Right atrium auricular region (tissue), 2 donors: ENCODE measurements around the gene ZNF827. TPM values are rescaled to one million over a fixed set of nuclear protein-coding genes. Genes with fewer than 3 reads are reported as not detected.

Experiments used
- DNase-seq: peaks from one replicate; pipeline ENCODE4 v3.0.0-alpha.2; 2019; ENCODE audit warnings: low spot score
- H3K27ac ChIP-seq, 2 donors: fragments of 200-600 bp; sonication (generic); 1 replicate in 1 of 2; 2 replicates in 1 of 2; pipeline ENCODE4 v1.5.1; 2016 to 2019
- H3K27me3 ChIP-seq, 2 donors: fragments of 200-600 bp; sonication (generic); one replicate each; pipeline versions ENCODE4 v1.5.1 to v1.6.0; 2017 to 2019
- H3K36me3 ChIP-seq: fragments of 200-600 bp; sonication (generic); one replicate; pipeline ENCODE4 v1.5.1; 2016
- H3K4me1 ChIP-seq, 2 donors: fragments of 200-600 bp; sonication (generic); one replicate each; pipeline versions ENCODE4 v1.5.1 to v1.6.0; 2017 to 2019
- H3K4me3 ChIP-seq, 2 donors: fragments of 200-600 bp; sonication (generic); 1 replicate in 1 of 2; 2 replicates in 1 of 2; pipeline ENCODE4 v1.5.1; 2017 to 2019; ENCODE audit warnings: mild to moderate bottlenecking in 1 of 2, moderate library complexity in 1 of 2
- H3K9me3 ChIP-seq, 2 donors: fragments of 200-600 bp; sonication (generic); one replicate each; pipeline ENCODE4 v1.5.1; 2019
- CTCF ChIP-seq, 2 donors: fragments of 200-600 bp; sonication (generic); IDR thresholded peaks; one replicate each; pipeline ENCODE4 v1.5.1; 2019; ENCODE audit warnings: antibody characterized with exemption in 2 of 2
- total RNA-seq, 2 donors: library from RNA; depleted of rRNA; stranded (reverse); fragments of >200 nt; gene quantifications; one replicate each; pipeline ENCODE4 v1.1.0, GENCODE V29; 2016

Gene ZNF827
- total RNA-seq, 2 donors from 2014 or later = 8.5 to 16.9 TPM

DNA sequence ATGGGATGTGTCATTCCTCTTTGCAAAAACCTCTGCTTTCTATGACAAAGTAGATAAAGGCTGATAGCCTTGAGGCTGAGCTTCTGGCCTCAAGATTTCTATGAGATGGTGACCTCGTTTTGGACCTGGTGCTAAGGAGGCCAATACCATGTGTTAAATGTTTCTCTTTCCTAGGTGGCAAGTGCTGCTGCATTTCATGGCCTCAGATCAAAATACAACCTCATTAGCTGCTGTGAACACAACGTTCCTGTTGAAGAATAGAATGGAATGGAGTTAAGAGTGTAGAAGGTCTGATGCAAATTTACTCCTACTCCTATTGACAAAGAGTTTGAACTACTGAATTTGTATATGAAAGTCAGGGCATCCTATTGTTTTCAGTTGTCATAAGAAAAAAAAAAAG is 146.6 kb downstream of the ZNF827 start:
- H3K9me3 ChIP-seq = no peaks in the 10 kb centered on the region
- H3K27ac ChIP-seq = peak overlapping the region in 1 of 2 donors; percentile 47
- no peak for TF ChIP-seq CTCF (IDR thresholded peaks at IDR 0.05)
- H3K4me3 ChIP-seq = no peak overlapping the region
- DNase-seq = no peak
- H3K36me3 ChIP-seq = no peaks in the 10 kb centered on the region
- H3K4me1 ChIP-seq = no peaks in the 10 kb centered on the region
- no peaks in the 10 kb centered on the region for H3K27me3 ChIP-seq

DNA sequence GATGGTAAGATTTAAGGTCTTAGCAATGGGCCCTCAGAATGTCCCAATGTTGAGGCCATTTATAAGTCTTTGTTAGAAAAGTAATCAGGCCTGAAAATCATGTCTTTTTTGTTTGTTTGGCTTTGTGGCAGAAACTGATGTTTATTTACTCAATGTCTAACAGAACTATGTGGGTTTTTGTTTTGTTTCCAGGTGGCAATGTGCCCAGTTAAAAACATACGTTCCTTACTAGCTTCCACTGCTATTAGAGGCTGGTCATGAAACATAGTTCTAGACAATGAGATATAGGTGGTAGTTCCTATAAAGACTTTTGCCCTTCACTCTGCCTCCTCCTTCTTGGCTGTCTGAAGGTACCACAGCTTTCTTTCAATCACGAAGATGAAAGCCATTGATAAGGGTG is 149.9 kb downstream of the ZNF827 start:
- Histone ChIP-seq H3K9me3 (no peaks in the 10 kb centered on the region), H3K4me1 (no peaks in the 10 kb centered on the region), H3K27ac (no peak overlapping the region), H3K36me3 (no peaks in the 10 kb centered on the region), H3K4me3 (no peak overlapping the region), H3K27me3 (no peaks in the 10 kb centered on the region)
- TF ChIP-seq CTCF (IDR thresholded peaks at IDR 0.05) = no peak
- no peak for DNase-seq

DNA sequence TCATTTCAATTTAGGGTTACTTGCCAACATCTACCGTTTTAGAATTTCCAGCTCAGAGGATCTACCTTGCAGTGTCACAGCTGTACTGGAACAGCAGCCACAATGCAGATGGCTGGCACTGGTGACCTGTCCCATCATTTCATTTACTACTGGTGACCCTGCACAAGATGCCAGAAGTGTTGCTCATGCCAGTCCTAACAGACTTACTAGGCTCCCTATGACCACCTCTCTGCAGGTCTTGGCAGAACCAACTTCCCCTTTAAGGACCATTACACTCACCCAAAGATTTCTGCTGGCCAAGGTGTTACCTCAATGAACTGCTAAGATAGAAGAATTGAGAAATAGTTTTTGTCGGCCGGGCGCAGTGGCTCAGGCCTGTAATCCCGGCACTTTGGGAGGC is 151.8 kb downstream of the ZNF827 start:
- TF ChIP-seq CTCF (IDR thresholded peaks at IDR 0.05) = no peak
- Histone ChIP-seq H3K4me3 (no peak overlapping the region), H3K27me3 (no peaks in the 10 kb centered on the region), H3K27ac (no peak overlapping the region), H3K9me3 (no peaks in the 10 kb centered on the region), H3K4me1 (peaks cover 0 to 8% of the 10 kb centered on the region in 2 donors), H3K36me3 (no peaks in the 10 kb centered on the region)
- DNase-seq = no peak

- DNase-seq = no peak
- Histone ChIP-seq H3K4me1 (peaks cover 0 to 8% of the 10 kb centered on the region in 2 donors), H3K9me3 (no peaks in the 10 kb centered on the region), H3K4me3 (no peak overlapping the region), H3K27me3 (no peaks in the 10 kb centered on the region), H3K27ac (no peak overlapping the region), H3K36me3 (no peaks in the 10 kb centered on the region)
- no peak for TF ChIP-seq CTCF (IDR thresholded peaks at IDR 0.05)
These were observed 152.4 kb downstream of the ZNF827 start for GRCh38 chr4:145786261-145786660.

GRCh38 chr4:145785391-145786008 is 153.1 kb downstream of the ZNF827 start:
- no peak for TF ChIP-seq CTCF (IDR thresholded peaks at IDR 0.05)
- Histone ChIP-seq H3K27ac (no peak overlapping the region), H3K4me3 (no peak overlapping the region), H3K27me3 (no peaks in the 10 kb centered on the region), H3K9me3 (no peaks in the 10 kb centered on the region), H3K36me3 (no peaks in the 10 kb centered on the region), H3K4me1 (peaks cover 0 to 8% of the 10 kb centered on the region in 2 donors)
- DNase-seq = no peak

GRCh38 chr4:145784036-145784435 is 154.6 kb downstream of the ZNF827 start:
- TF ChIP-seq CTCF (IDR thresholded peaks at IDR 0.05) = no peak
- Histone ChIP-seq H3K4me3 (no peak overlapping the region), H3K27me3 (no peaks in the 10 kb centered on the region), H3K4me1 (peaks cover 0 to 8% of the 10 kb centered on the region in 2 donors), H3K27ac (no peak overlapping the region), H3K36me3 (no peaks in the 10 kb centered on the region), H3K9me3 (no peaks in the 10 kb centered on the region)
- DNase-seq = no peak
